IMR-90 (cell line): Measurements from ENCODE around the gene CCNL2. TPM values are rescaled to one million over a fixed set of nuclear protein-coding genes. Genes with fewer than 3 reads are reported as not detected.

ENCODE experiments used
- ATAC-seq: fragments of 200-7000 bp; cut with Tn5 transposase; 2 replicates; pipeline ENCODE4 v1.9.1; 2020; ENCODE audit warnings: low read depth, mild to moderate bottlenecking, moderate library complexity
- BruUV-seq: library from RNA; stranded (reverse); fragments of 400-500 nt; replicated peaks from 2 replicates; lab custom pipeline; 2021; lab: Mats Ljungman, UMichigan
- CTCF ChIA-PET: fragments of 300-600 bp; formaldehyde crosslinking; extraction: SDS; loops from one replicate; lab custom pipeline; 2021; ENCODE audit warnings: antibody characterized with exemption; lab: Yijun Ruan, JAX
- POLR2A ChIA-PET: fragments of 300-600 bp; sonication (Branson Sonifier 250); formaldehyde crosslinking; loops from one replicate; lab custom pipeline; 2022; ENCODE audit warnings: antibody characterized with exemption; ENCODE audit not compliant: unreplicated experiment; lab: Charles Lee
- DNase-seq: peaks from one replicate; pipeline ENCODE4 v3.0.0; 2013
- H2AFZ ChIP-seq: replicated peaks from 2 replicates; pipeline ENCODE3; 2013; ENCODE audit warnings: low read length, mild to moderate bottlenecking; ENCODE audit not compliant: poor library complexity
- H2AK5ac ChIP-seq: 2 replicates; pipeline ENCODE4 v1.6.1; 2013; ENCODE audit warnings: low read depth, low read length, inconsistent platforms
- H2AK9ac ChIP-seq: replicated peaks from 2 replicates; pipeline ENCODE3; 2013; ENCODE audit warnings: mild to moderate bottlenecking, low read depth, low read length, moderate library complexity; ENCODE audit not compliant: poor library complexity
- H2BK120ac ChIP-seq: 2 replicates; pipeline ENCODE4 v1.6.1; 2013; ENCODE audit warnings: low read depth, low read length, inconsistent platforms
- H2BK15ac ChIP-seq: 3 replicates; pipeline ENCODE4 v1.6.1; 2013; ENCODE audit warnings: low read depth, low read length, inconsistent platforms
- H2BK20ac ChIP-seq: 2 replicates; pipeline ENCODE4 v1.6.1; 2013; ENCODE audit warnings: low read depth, mild to moderate bottlenecking, inconsistent platforms, low read length, moderate library complexity
- H2BK5ac ChIP-seq: 2 replicates; pipeline ENCODE4 v1.6.1; 2013; ENCODE audit warnings: mild to moderate bottlenecking, low read depth, low read length, inconsistent platforms; ENCODE audit not compliant: poor library complexity, severe bottlenecking
- H3K14ac ChIP-seq: replicated peaks from 2 replicates; pipeline ENCODE4 v1.6.1; 2013; ENCODE audit warnings: low read depth, low read length, inconsistent platforms
- H3K18ac ChIP-seq: 2 replicates; pipeline ENCODE4 v1.6.1; 2013; ENCODE audit warnings: low read depth, low read length, control low read depth
- H3K23ac ChIP-seq: 2 replicates; pipeline ENCODE4 v1.6.1; 2013; ENCODE audit warnings: low read depth, low read length, inconsistent platforms
- H3K27ac ChIP-seq: 2 replicates; pipeline ENCODE4 v1.5.1; 2013; ENCODE audit warnings: mild to moderate bottlenecking, control low read depth, low read length; ENCODE audit not compliant: insufficient read depth
- H3K27me3 ChIP-seq: 2 replicates; pipeline ENCODE4 v1.6.1; 2013; ENCODE audit warnings: low read length; ENCODE audit not compliant: control insufficient read depth, insufficient read depth
- H3K36me3 ChIP-seq: 2 replicates; pipeline ENCODE4 v1.6.1; 2013; ENCODE audit warnings: low read length, mixed read lengths; ENCODE audit not compliant: control insufficient read depth, insufficient read depth
- H3K4ac ChIP-seq: 2 replicates; pipeline ENCODE4 v1.6.1; 2013; ENCODE audit warnings: low read depth, low read length, inconsistent platforms
- H3K4me1 ChIP-seq: 2 replicates; pipeline ENCODE4 v1.6.1; 2013; ENCODE audit warnings: low read length, mixed read lengths; ENCODE audit not compliant: control insufficient read depth, insufficient read depth
- H3K4me2 ChIP-seq: 2 replicates; pipeline ENCODE4 v1.6.1; 2013; ENCODE audit warnings: low read depth, mild to moderate bottlenecking, control low read depth, low read length, moderate library complexity
- H3K4me3 ChIP-seq: 2 replicates; pipeline ENCODE4 v1.5.1; 2013; ENCODE audit warnings: low read depth, mild to moderate bottlenecking, control low read depth, low read length, moderate library complexity; ENCODE audit not compliant: insufficient read depth
- H3K56ac ChIP-seq: 2 replicates; pipeline ENCODE4 v1.6.1; 2013; ENCODE audit warnings: low read length, inconsistent platforms; ENCODE audit not compliant: insufficient read depth; ENCODE audit errors: extremely low read depth
- H3K79me1 ChIP-seq, 2 experiments: 2 replicates each; pipeline ENCODE4 v1.6.1; 2013; ENCODE audit warnings: low read length in 2 of 2, inconsistent platforms in 1 of 2, low read depth in 1 of 2
- H3K9ac ChIP-seq: 2 replicates; pipeline ENCODE4 v1.6.1; 2013; ENCODE audit warnings: low read depth, low read length, control low read depth
- H3K9me1 ChIP-seq: 2 replicates; pipeline ENCODE4 v1.6.1; 2013; ENCODE audit warnings: low read length, inconsistent platforms; ENCODE audit not compliant: insufficient read depth
- H3K9me3 ChIP-seq: 2 replicates; pipeline ENCODE4 v1.6.1; 2013; ENCODE audit warnings: low read length; ENCODE audit not compliant: control insufficient read depth, insufficient read depth
- H4K20me1 ChIP-seq: 2 replicates; pipeline ENCODE4 v1.6.1; 2013; ENCODE audit warnings: low read length, inconsistent platforms; ENCODE audit not compliant: insufficient read depth
- H4K5ac ChIP-seq: 2 replicates; pipeline ENCODE4 v1.6.1; 2013; ENCODE audit warnings: mild to moderate bottlenecking, low read depth, low read length, control low read depth
- H4K8ac ChIP-seq, 2 experiments: 2 replicates each; pipeline ENCODE4 v1.6.1; 2013; ENCODE audit warnings: low read depth in 2 of 2, low read length in 2 of 2, control low read depth in 1 of 2, inconsistent platforms in 1 of 2
- H4K91ac ChIP-seq: 2 replicates; pipeline ENCODE4 v1.6.1; 2013; ENCODE audit warnings: low read depth, low read length, inconsistent platforms; ENCODE audit not compliant: insufficient read depth
- BHLHE40 ChIP-seq: fragments of 150-350 bp; IDR thresholded peaks from 2 replicates; pipeline ENCODE4 v1.6.1; 2016; ENCODE audit warnings: mild to moderate bottlenecking, low read depth, low read length
- CEBPB ChIP-seq: IDR thresholded peaks from 2 replicates; pipeline ENCODE4 v1.6.1; 2012; ENCODE audit warnings: low read depth, low read length, improper control_type of control experiment
- CHD1 ChIP-seq: IDR thresholded peaks from 2 replicates; pipeline ENCODE4 v1.6.1; 2012; ENCODE audit warnings: low read depth, low read length, improper control_type of control experiment
- MAFK ChIP-seq: IDR thresholded peaks from 2 replicates; pipeline ENCODE4 v1.6.1; 2012; ENCODE audit warnings: low read depth, low read length, improper control_type of control experiment
- MXI1 ChIP-seq: IDR thresholded peaks from 2 replicates; pipeline ENCODE4 v1.6.1; 2012; ENCODE audit warnings: low read depth, mild to moderate bottlenecking, low read length, moderate library complexity, borderline replicate concordance
- NFE2L2 ChIP-seq: fragments of 150-350 bp; IDR thresholded peaks from 2 replicates; pipeline ENCODE4 v1.6.1; 2016; ENCODE audit warnings: low read depth, mild to moderate bottlenecking, low read length
- POLR2A ChIP-seq: IDR thresholded peaks from 2 replicates; pipeline ENCODE4 v1.6.1; 2012; ENCODE audit warnings: mild to moderate bottlenecking, low read depth, low read length
- RAD21 ChIP-seq: IDR thresholded peaks from 2 replicates; pipeline ENCODE4 v1.6.1; 2012; ENCODE audit warnings: low read length, improper control_type of control experiment
- RCOR1 ChIP-seq: IDR thresholded peaks from 2 replicates; pipeline ENCODE4 v1.6.1; 2012; ENCODE audit warnings: mild to moderate bottlenecking, low read length, improper control_type of control experiment; ENCODE audit not compliant: insufficient replicate concordance
- RFX5 ChIP-seq: IDR thresholded peaks from 2 replicates; pipeline ENCODE4 v1.8.0; 2012; ENCODE audit warnings: low read depth, mild to moderate bottlenecking, low read length, moderate library complexity
- WGBS, 2 experiments: methylation state at CpG; one replicate each; pipeline versions ENCODE4 v1.1.5 to v1.1.7; 2013; ENCODE audit warnings: missing lambda C conversion rate in 2 of 2; ENCODE audit not compliant: insufficient read length in 1 of 2; ENCODE audit errors: extremely low coverage in 2 of 2; 5-methylcytosine and 5-hydroxymethylcytosine counted together
- dilution Hi-C: fragments of 300-500 bp; cut with HindIII; formaldehyde crosslinking; loops from one replicate; pipeline ENCODE4 v1.14.3; 2018; ENCODE audit warnings: low sequenced_read_pairs; ENCODE audit not compliant: unreplicated experiment
- in situ Hi-C: fragments of 300-500 bp; cut with MboI; formaldehyde crosslinking; loops from 3 replicates; pipeline ENCODE4 v1.14.3; 2019; ENCODE audit warnings: low sequenced_read_pairs, inconsistent platforms, mixed read lengths
- intact Hi-C: fragments of 100-400 bp; cut with micrococcal nuclease; formaldehyde crosslinking; loops from 2 replicates; pipeline ENCODE4 v1.10.0; 2022
- polyA plus RNA-seq, 3 experiments: library from polyadenylated mRNA; depleted of rRNA; stranded (reverse); fragments of >200 nt; gene quantifications; 2 replicates each; pipeline ENCODE4 v1.2.3, GENCODE V29; 2012; ENCODE audit warnings: low replicate concordance in 1 of 3
- total RNA-seq: library from RNA; depleted of rRNA; stranded (reverse); fragments of >200 nt; gene quantifications from 2 replicates; pipeline ENCODE4 v1.2.3, GENCODE V29; 2012
- TF ChIP-seq, protein P1 (sequence below): fragments of 150-350 bp; IDR thresholded peaks from 2 replicates; pipeline ENCODE4 v1.6.1; 2016; ENCODE audit warnings: low read depth, mild to moderate bottlenecking, low read length, moderate library complexity, borderline replicate concordance
- TF ChIP-seq, protein P2 (sequence below): conservative IDR thresholded peaks from 2 replicates; pipeline ENCODE4 v1.5.1; 2012; ENCODE audit warnings: mild to moderate bottlenecking, low read depth, low read length, improper control_type of control experiment
- TF ChIP-seq, protein P3 (sequence below): fragments of 150-350 bp; IDR thresholded peaks from 2 replicates; pipeline ENCODE4 v1.6.1; 2017; ENCODE audit warnings: mild to moderate bottlenecking, antibody characterized with exemption, low read length, low read depth

Gene CCNL2
- total and polyA plus RNA-seq, 2 of the 4 experiments (the other 2 are of a cell fraction): 53.9 to 239 TPM

DNA sequence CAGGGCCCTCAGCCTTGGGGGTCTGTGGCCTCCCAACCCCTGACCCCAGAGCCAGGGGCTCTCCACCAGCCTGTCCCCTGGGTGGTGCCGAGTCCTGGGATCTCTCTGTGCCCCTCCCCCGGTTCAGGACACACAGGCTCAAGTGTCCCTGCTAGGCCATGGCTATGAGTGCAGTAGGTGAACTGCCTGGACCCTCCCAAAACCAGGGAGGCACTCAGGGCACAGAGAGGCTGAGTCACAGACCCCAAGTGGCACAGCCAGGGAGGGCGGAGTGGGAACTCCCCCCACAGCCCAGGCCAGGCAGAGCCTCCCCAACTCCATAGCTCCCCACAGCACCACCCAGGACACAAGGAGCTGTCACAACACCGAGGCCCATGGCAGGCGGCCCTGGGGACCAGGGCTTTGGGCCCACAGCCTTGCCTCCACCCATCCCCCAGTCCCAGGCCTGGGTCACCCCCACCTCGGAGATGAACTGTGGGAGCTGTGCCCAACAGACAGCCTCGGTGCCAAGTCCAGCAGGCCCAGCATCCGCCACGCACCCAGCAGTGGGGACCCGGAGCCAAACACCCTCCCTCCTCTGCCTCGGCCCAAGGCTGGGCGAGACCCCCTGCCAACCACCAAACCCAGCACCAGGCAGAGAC is 53.2 kb downstream of the CCNL2 start (continued):
- TF ChIP-seq, protein P1, sequence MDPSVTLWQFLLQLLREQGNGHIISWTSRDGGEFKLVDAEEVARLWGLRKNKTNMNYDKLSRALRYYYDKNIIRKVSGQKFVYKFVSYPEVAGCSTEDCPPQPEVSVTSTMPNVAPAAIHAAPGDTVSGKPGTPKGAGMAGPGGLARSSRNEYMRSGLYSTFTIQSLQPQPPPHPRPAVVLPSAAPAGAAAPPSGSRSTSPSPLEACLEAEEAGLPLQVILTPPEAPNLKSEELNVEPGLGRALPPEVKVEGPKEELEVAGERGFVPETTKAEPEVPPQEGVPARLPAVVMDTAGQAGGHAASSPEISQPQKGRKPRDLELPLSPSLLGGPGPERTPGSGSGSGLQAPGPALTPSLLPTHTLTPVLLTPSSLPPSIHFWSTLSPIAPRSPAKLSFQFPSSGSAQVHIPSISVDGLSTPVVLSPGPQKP: no peak

DNA sequence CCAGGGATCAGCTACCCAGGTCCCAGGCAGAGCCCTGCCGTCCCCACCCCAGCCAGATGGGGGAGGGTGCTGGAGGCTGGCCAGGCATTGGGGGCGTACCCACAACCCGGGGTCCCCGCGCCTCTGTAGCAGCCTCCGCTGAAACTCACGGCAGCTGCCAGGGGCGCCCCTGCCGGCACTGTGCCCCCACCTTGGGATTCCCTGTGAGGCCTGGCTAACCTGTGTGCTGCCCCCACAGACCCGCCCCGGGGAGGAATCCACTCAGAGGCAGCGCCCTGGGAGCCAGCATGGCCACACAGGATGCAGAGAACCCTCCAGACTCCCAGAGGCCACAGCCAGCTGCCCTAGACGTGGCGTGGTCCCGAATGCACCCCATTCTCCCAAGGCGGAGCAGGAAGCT is 53.8 kb downstream of the CCNL2 start:
- no peak overlapping the region for H3K56ac ChIP-seq
- H2AK9ac ChIP-seq: peak overlapping the region; percentile 87
- H2BK120ac ChIP-seq: peak overlapping the region; percentile 40; the same call in 1 of the 2 replicates
- ATAC-seq (no peak), DNase-seq (no peak)
- peak overlapping the region in 1 of 2 experiments; percentile 40; a peak in 1 of 4 replicates for H4K8ac ChIP-seq
- H2BK15ac ChIP-seq: no peak overlapping the region
- H4K91ac ChIP-seq: 0 out of 2 replicates have a peak overlapping the region, but pooled peaks have one; percentile 26
- no peak overlapping the region; the same call in 1 of the 2 replicates for H3K27ac ChIP-seq
- H3K79me1 ChIP-seq: peaks cover 12 to 66% of the 10 kb centered on the region in 2 experiments
- no peak overlapping the region for H4K5ac ChIP-seq
- POLR2A ChIA-PET: interaction anchor here (0.9 kb wide), 1 partner anchor 30 kb away, joined by 3 read pairs; the partner anchor contains the start of gene AURKAIP1
- peak overlapping the region; percentile 72 for H2BK5ac ChIP-seq
- H3K4me1 ChIP-seq: peaks cover 30% of the 10 kb centered on the region
- peak overlapping the region; percentile 61; the same call in 1 of the 2 replicates for H3K4ac ChIP-seq
- in situ Hi-C loops (no loop called here), dilution Hi-C loops (no loop called here), intact Hi-C loops (no loop called here)
- H3K9me3 ChIP-seq: no peaks in the 10 kb centered on the region
- H3K9me1 ChIP-seq: peaks cover 13% of the 10 kb centered on the region
- no peak overlapping the region for H3K4me2 ChIP-seq
- no TSS peak for BruUV-seq
- WGBS, 2 experiments: 85% methylated on average over 8 of the region's 16 CpGs; no CpG with 5 or more reads in 1 of the 2 experiments
- H3K9ac ChIP-seq: no peak overlapping the region
- H3K4me3 ChIP-seq: no peak overlapping the region
- no peak overlapping the region for H2BK20ac ChIP-seq
- no peak overlapping the region for H3K14ac ChIP-seq
- H4K20me1 ChIP-seq: peaks cover 67% of the 10 kb centered on the region
- H3K18ac ChIP-seq: no peak overlapping the region
- no peak overlapping the region for H3K23ac ChIP-seq
- H2AK5ac ChIP-seq: peak overlapping the region; percentile 73; the same call in 1 of the 2 replicates
- no peak overlapping the region for H2AFZ ChIP-seq
- no peaks in the 10 kb centered on the region for H3K27me3 ChIP-seq
- CTCF ChIA-PET: no interaction called here
- peaks cover 13% of the 10 kb centered on the region for H3K36me3 ChIP-seq
- TF ChIP-seq, protein P2, sequence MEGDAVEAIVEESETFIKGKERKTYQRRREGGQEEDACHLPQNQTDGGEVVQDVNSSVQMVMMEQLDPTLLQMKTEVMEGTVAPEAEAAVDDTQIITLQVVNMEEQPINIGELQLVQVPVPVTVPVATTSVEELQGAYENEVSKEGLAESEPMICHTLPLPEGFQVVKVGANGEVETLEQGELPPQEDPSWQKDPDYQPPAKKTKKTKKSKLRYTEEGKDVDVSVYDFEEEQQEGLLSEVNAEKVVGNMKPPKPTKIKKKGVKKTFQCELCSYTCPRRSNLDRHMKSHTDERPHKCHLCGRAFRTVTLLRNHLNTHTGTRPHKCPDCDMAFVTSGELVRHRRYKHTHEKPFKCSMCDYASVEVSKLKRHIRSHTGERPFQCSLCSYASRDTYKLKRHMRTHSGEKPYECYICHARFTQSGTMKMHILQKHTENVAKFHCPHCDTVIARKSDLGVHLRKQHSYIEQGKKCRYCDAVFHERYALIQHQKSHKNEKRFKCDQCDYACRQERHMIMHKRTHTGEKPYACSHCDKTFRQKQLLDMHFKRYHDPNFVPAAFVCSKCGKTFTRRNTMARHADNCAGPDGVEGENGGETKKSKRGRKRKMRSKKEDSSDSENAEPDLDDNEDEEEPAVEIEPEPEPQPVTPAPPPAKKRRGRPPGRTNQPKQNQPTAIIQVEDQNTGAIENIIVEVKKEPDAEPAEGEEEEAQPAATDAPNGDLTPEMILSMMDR: no peak
- TF ChIP-seq BHLHE40 (no peak), RAD21 (no peak), RFX5 (no peak), MXI1 (no peak), MAFK (no peak), POLR2A (no peak), CEBPB (no peak), CHD1 (no peak), RCOR1 (no peak), NFE2L2 (no peak)
- TF ChIP-seq, protein P3, sequence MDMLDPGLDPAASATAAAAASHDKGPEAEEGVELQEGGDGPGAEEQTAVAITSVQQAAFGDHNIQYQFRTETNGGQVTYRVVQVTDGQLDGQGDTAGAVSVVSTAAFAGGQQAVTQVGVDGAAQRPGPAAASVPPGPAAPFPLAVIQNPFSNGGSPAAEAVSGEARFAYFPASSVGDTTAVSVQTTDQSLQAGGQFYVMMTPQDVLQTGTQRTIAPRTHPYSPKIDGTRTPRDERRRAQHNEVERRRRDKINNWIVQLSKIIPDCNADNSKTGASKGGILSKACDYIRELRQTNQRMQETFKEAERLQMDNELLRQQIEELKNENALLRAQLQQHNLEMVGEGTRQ: no peak
